Measurements from ENCODE around the gene GID8. TPM values are rescaled to one million over a fixed set of nuclear protein-coding genes. Genes with fewer than 3 reads are reported as not detected.
A peak's percentile ranks its signal among the peaks of the same experiment; 100 is the strongest.

Gene GID8
- total RNA-seq, 1 experiment from 2014 or later = 35.6 TPM

DNA sequence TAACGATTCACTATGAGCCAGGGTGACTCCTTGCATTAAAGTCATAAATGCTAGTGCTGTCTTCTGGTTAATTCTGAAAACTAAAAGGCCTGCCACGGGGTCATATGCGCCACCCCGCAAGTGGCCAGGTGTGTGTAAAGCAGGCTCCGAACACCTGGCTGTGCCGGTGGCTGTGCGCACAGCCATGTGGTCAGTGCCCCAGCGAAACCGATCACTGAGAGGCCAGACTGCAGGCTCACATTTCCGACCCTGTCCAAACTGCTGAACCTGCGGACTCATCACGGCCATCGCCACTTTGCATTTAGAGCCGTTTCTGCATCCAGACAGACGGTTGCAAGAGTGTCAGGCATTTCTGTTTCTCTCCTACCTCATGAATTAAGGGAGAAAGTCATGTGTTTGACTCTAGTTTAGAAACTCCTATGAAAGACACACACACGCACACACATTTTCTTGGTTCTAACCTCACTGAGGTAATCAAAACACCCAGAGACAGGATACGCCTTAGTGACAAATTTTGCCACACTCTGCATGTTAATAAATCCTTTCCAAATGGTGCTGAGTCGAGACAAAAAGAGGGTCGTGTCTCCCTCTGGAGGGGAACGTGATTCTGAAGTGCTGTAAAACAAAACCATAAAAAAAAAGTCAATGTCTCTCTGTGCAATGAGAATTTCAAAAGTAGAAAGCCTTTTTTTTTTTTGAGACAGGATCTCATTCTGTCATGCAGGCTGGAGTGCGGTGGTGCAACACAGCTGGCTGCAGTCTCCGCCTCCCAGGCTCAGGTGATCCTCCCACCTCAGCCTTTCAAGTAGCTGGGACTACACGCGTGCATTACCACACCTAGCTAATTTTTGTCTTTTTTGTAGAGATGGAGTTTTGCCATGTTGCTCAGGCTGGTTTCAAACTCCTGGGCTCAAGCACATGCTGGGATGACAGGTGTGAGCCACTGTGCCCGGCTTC lies 45.3 kb upstream of the GID8 start:
- H3K9me3 ChIP-seq (ENCODE audit: control insufficient read depth in 1 of 2, insufficient read depth in 1 of 2, low read depth in 1 of 2, low read length in 2 of 2) = no peaks in the 10 kb centered on the region
- H3K27ac ChIP-seq (ENCODE audit: low read depth, low read length) = no peak overlapping the region
- no peak overlapping the region for H3K9ac ChIP-seq (ENCODE audit: low read length)
- no peak overlapping the region for H3K4me2 ChIP-seq (ENCODE audit: low read length)
- H3K4me3 ChIP-seq (replicated peaks in 1 of 2; ENCODE audit: low read depth in 1 of 2, low read length in 2 of 2) = no peak overlapping the region
- no peaks in the 10 kb centered on the region for H3K9me2 ChIP-seq (ENCODE audit: insufficient read depth)
- no peaks in the 10 kb centered on the region for H3K27me3 ChIP-seq (ENCODE audit: insufficient read depth, low read length)
- intact Hi-C loops (cut with micrococcal nuclease) = no loop called here
- no peak overlapping the region for H2AFZ ChIP-seq (ENCODE audit: low read depth, low read length, poor library complexity, severe bottlenecking)
- TF ChIP-seq REST (IDR thresholded peaks at IDR 0.05; ENCODE audit: low read depth) (no peak), CTCF (IDR thresholded peaks at IDR 0.05 in 2 of 3, conservative IDR thresholded peaks at IDR 0.05 in 1 of 3; ENCODE audit: borderline replicate concordance in 1 of 3, insufficient read depth in 1 of 3, low read depth in 2 of 3, low read length in 2 of 3) (no peak), POLR2AphosphoS5 (IDR thresholded peaks at IDR 0.05; ENCODE audit: low read depth, low read length) (no peak), SIN3A (IDR thresholded peaks at IDR 0.05; ENCODE audit: low read depth) (no peak), ZBTB33 (IDR thresholded peaks at IDR 0.05; ENCODE audit: extremely low read depth, insufficient replicate concordance, low read length) (no peak), ZNF274 (IDR thresholded peaks at IDR 0.05; ENCODE audit: low read depth, low read length) (no peak), CEBPB (IDR thresholded peaks at IDR 0.05; ENCODE audit: low read depth) (no peak), CBX3 (IDR thresholded peaks at IDR 0.05; ENCODE audit: low read depth) (no peak), JUND (IDR thresholded peaks at IDR 0.05) (no peak), SRF (IDR thresholded peaks at IDR 0.05; ENCODE audit: low read depth) (no peak), FOSL1 (IDR thresholded peaks at IDR 0.05; ENCODE audit: low read depth) (no peak), RAD21 (IDR thresholded peaks at IDR 0.05; ENCODE audit: low read depth) (no peak), YY1 (IDR thresholded peaks at IDR 0.05; ENCODE audit: extremely low read depth, insufficient replicate concordance, low read depth, low read length) (no peak), SP1 (IDR thresholded peaks at IDR 0.05; ENCODE audit: low read depth) (no peak), ZFX (IDR thresholded peaks at IDR 0.05) (no peak), EGR1 (IDR thresholded peaks at IDR 0.05; ENCODE audit: low read depth) (no peak), EZH2phosphoT487 (IDR thresholded peaks at IDR 0.05; ENCODE audit: borderline replicate concordance) (no peak)
- TF ChIP-seq, protein P1, sequence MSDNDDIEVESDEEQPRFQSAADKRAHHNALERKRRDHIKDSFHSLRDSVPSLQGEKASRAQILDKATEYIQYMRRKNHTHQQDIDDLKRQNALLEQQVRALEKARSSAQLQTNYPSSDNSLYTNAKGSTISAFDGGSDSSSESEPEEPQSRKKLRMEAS (IDR thresholded peaks at IDR 0.05) = no peak
- RAD21 ChIA-PET (ENCODE audit: low non-redundant PET in 1 of 2, low total read pairs in 2 of 2, uncharacterized antibody in 2 of 2, unreplicated experiment in 2 of 2) = interaction anchor here in 1 of 2 experiments (0.7 kb wide), 1 partner anchor 60 kb away, joined by 3 read pairs; no protein-coding TSS in a partner anchor
- H4K20me1 ChIP-seq (ENCODE audit: insufficient read depth) = no peaks in the 10 kb centered on the region
- ATAC-seq = no peak
- DNase-seq (ENCODE audit: low read depth, low spot score) = no peak
- no peaks in the 10 kb centered on the region for H3K4me1 ChIP-seq (ENCODE audit: control insufficient read depth in 1 of 2, insufficient read depth in 2 of 2, low read length in 2 of 2)
- CTCF ChIA-PET = no interaction called here
- POLR2A ChIA-PET = no interaction called here
- H3K79me2 ChIP-seq (ENCODE audit: insufficient read depth, low read length) = no peaks in the 10 kb centered on the region
- BruUV-seq (replicated peaks) = TSS peak; percentile 19
- peaks cover 54 to 66% of the 10 kb centered on the region in 2 experiments for H3K36me3 ChIP-seq (ENCODE audit: control insufficient read depth in 1 of 2, insufficient read depth in 2 of 2, low read length in 2 of 2)
